ENCODE results near the gene TSPAN31. TPM values are rescaled to one million over a fixed set of nuclear protein-coding genes. Genes with fewer than 3 reads are reported as not detected.

Gene TSPAN31
- total and polyA plus RNA-seq, 2 experiments from 2014 or later, result 15.5 to 15.6 TPM

GRCh38 chr12:57762463-57762862 lies 17.6 kb downstream of the TSPAN31 start (continued):
- TF ChIP-seq ZNF462 (CRISPR knock-in tag; IDR thresholded peaks at IDR 0.05) (no peak), ZNF331 (CRISPR knock-in tag; IDR thresholded peaks at IDR 0.05; ENCODE audit: low read depth) (no peak), ETS1 (IDR thresholded peaks at IDR 0.05) (no peak), EZH2phosphoT487 (IDR thresholded peaks at IDR 0.05; ENCODE audit: unreplicated experiment) (no peak), JUNB (IDR thresholded peaks at IDR 0.05; ENCODE audit: unreplicated experiment) (no peak)

- H3K4me1 Mint-ChIP-seq, result peaks cover 36% of the 10 kb centered on the region
- Histone ChIP-seq H3K36me3 (ENCODE audit: insufficient read depth) (no peaks in the 10 kb centered on the region; the same call in 1 of the 2 replicates), H3F3A (replicated peaks; ENCODE audit: low read depth) (peaks cover 11% of the 10 kb centered on the region), H3K4me3 (peak overlapping the region; percentile 83), H3K9me2 (ENCODE audit: insufficient read depth) (no peaks in the 10 kb centered on the region), H2AFZ (peak overlapping the region; percentile 95), H3K79me2 (replicated peaks; ENCODE audit: insufficient read depth) (no peaks in the 10 kb centered on the region), H4K20me1 (replicated peaks; ENCODE audit: insufficient read depth) (no peaks in the 10 kb centered on the region), H3K4me2 (peak overlapping the region; percentile 97), H3K27ac (ENCODE audit: low read depth) (no peak overlapping the region), H3K27me3 (ENCODE audit: insufficient read depth) (peaks cover 83% of the 10 kb centered on the region), H3K4me1 (ENCODE audit: insufficient read depth) (peaks cover 21% of the 10 kb centered on the region; the same call in 1 of the 2 replicates)
- TF ChIP-seq EZH2 (IDR thresholded peaks at IDR 0.05; ENCODE audit: low read depth, unreplicated experiment) (peak; percentile 19), EZH2phosphoT487 (IDR thresholded peaks at IDR 0.05; ENCODE audit: unreplicated experiment) (no peak)
- H3K9me3 Mint-ChIP-seq, result no peaks in the 10 kb centered on the region
- ATAC-seq, result no peak
- peaks cover 12% of the 10 kb centered on the region for H3K36me3 Mint-ChIP-seq (ENCODE audit: low read depth)
- peaks cover 57% of the 10 kb centered on the region for H3K27me3 Mint-ChIP-seq (ENCODE audit: insufficient read depth, low read depth, poor library complexity)
- peak overlapping the region; percentile 68 for H3K4me3 Mint-ChIP-seq
- no peak for DNase-seq (ENCODE audit: low spot score)
- H3K27ac Mint-ChIP-seq, result no peak overlapping the region; the same call in 1 of the 2 replicates
Observed at GRCh38 chr12:57763881-57764661, 19.2 kb downstream of the TSPAN31 start.

Measured in GM23338 (cell line).